NCI-H526 (cell line): ENCODE data around the gene KLHL3.

Experiments used
- DNase-seq, 2 experiments: peaks; one replicate each; lab custom pipeline; 2025; lab: John Stamatoyannopoulos, UW

KLHL3 gene

GRCh38 chr5:137610598-137610997, 125.3 kb downstream of the KLHL3 start:
- no peak for DNase-seq

DNA sequence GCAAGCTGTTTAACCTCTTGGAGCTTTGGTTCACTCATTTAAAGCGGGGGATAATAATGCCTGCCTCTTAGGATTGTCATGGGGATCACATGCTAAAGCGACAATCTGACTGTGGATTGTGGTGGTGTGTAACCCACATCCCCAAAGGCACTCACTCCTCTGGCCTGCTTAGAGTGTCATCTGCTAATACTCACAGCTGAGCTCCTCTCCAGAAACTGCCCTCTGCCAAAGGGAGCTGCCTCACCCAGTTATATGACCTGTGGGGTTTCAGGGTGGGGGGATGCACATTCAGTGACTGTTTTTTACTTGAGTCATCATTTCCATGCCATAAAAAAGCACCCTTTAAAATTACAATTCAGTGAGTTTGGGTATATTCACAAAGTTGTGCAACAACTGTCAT, 126.8 kb downstream of the KLHL3 start:
- no peak for DNase-seq

DNA sequence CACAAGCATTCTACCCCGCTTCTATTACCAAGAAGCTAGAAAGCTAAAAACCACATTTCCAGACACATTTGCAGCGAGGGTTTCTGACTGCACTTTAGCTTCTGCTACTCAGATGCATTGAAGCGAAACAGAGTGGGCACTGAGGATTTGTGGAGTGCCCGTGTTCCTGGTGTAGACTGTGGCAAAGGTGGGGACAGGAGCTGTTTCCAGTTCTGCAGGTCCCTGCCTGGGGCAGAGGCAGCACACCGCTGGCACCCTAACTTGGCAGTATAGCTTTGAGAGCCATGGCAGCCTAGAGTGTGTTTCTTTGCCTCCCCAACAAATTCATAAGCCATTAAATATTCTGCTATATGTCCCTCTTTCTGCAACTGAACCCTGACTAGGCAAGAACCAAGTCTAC, 128.1 kb downstream of the KLHL3 start:
- no peak for DNase-seq

- no peak for DNase-seq
These were observed 129.5 kb downstream of the KLHL3 start for GRCh38 chr5:137606401-137606800.

DNA sequence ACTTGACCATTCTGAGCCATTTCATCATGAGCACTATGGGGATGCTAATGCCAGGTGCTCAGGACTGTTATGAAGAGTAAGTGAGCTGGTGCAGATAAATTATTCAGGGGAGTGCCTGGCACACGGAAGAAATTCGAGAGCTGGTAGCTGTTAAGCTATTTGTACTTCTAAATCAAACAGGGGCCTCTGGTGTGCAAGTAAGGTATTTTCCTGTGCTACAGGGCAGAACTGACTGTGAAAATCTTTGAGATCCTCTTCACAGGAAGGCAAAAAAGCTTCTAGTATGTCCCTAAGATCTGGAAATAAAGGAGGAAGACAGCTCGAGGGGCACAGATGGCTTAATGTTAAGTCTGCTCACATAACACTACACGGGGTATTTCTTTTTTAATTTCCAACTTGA, 130.5 kb downstream of the KLHL3 start:
- DNase-seq: peak; percentile 84 to 91

DNA sequence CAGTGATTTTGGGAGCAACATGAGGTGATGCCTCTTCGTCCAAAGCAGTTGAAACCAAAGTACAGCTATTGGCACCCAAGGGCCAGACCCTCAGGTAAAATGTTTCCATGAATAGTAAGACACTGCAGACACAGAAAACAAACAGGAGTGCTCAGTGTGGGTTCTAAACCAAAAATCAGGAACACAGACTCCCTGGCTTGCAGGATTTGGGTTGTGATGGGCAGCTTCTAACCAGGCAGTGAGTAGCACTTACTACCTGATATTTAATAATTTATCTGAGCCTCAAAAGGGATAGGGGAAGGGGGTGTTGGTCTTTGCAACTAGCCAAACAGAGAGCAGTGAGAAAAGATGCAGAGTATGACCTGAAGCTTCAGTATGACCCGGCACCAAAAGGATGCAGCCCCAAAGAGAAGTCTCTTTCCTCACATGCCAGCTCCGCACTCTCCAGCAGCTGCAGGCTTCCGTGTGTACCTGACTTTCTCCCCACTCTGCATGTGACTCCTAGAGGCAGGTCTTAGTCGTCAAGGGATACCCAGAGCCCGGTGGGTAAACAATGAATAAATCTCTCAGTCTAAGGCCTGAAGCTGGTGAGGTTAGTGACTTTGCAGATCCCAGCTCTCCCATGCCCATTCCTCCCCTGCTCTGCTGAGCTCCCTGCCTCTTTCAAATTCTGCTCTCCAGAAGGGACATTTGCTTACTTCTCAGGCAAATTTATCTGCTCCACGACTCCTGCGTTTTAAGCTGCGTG, 131.4 kb downstream of the KLHL3 start:
- DNase-seq: peak; percentile 87 to 89

- DNase-seq: peak in 1 of 2 experiments; percentile 24
These were observed 132.0 kb downstream of the KLHL3 start for GRCh38 chr5:137603891-137604290.

GRCh38 chr5:137603356-137603755, 132.5 kb downstream of the KLHL3 start:
- DNase-seq: no peak

DNA sequence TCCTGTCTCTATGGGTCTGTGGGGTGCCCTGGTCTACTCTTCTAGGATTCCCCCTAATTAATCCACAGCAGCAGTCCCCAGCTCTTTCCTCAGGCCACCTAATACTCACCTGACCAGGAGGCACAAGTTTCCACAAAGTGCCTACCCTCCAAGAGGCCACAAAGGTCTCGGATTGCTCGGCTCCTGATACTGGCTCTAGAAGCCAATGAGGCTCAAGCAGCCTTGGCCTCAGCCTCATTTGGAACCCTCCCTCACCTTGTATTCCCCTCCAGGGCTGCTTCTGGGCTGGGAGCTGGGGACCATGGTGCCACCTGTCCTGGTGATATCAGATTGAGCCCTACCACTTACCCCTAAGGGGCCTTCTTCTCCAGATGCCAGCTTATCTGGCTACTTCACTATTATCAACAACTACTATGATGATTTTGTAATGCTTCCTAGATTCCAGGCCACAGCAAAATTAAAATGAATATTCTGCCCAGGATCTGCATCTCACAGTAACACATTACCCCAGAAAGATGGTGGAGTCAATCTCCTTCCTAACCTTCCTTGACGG, 133.1 kb downstream of the KLHL3 start:
- DNase-seq: no peak

GRCh38 chr5:137600721-137601360, 135.0 kb downstream of the KLHL3 start:
- no peak for DNase-seq

GRCh38 chr5:137599457-137599856, 136.4 kb downstream of the KLHL3 start:
- no peak for DNase-seq

DNA sequence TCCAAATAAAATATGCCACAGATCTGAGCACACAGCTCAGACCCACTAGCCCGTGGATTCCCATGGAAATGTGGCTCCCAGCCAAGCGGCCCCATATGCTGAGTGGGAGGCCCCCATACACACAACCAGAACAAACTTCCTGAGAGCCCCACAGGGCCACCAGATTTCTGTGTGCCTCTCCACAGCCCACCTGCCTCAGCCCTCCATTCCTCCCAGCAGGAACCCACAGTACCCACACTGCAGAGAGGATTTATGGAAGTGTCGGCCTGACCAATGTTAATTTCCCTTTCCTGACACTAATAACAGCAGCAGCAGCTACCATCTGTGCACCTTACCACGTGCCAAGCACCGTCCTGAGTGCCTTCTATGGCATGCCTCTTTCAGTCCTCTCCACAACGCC, 137.5 kb downstream of the KLHL3 start:
- no peak for DNase-seq

DNA sequence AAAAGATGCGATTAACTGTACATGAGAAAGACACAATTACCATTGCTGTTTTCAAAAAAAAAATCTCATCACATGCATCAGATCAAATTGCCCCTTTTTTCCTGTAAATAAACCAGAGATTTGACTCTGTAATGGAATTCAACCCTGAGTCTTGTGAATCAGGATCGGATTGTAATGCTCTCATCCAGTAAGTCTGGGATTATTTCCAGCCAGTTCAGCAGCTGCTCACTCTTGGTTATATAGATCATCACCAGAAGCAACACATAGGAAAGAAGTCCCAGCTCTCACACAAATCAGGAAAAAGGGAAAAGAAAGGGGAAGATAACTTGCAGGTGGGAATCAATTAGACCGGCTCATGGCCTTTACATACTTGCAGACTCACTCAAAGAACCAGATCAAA, 138.9 kb downstream of the KLHL3 start:
- no peak for DNase-seq

GRCh38 chr5:137595396-137596079, 140.4 kb downstream of the KLHL3 start:
- no peak for DNase-seq

DNA sequence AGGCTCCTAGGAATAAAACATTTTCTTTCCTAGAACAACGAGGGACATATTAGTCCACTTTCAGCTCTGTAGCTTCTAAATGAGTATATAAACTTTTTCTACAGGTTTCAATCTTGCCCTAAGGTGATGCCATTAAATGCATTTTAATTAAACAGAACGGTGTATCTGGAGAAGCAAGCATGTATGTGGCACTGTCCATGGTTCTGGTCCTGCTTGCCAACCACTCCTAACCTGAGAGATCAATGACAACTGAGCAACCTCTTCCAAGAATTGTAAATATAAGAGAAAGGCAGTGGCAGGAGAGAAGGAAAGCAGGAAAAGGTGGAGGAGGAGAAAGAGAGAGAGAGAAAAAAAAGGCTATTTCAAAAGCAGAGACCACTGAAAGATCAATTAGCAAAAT, 141.2 kb downstream of the KLHL3 start:
- DNase-seq: no peak

DNA sequence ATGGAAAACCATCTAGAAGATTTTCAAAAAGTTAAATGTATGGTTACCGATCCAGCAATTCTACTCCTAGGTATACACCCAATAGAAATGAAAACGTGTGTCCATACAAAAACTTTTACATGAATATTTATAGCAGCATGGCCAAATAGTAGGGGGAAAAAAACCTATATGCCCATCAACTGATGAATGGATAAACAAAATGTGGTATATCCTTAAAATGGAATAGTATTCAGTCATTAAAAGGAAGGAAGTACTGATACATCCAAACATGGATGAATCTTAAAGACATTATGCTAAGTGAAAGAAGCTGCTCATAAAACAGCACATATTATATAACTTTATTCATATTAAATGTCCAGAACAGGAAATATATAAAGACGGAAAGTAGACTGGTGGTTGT, 143.6 kb downstream of the KLHL3 start:
- no peak for DNase-seq

- no peak for DNase-seq
These were observed 146.7 kb downstream of the KLHL3 start for GRCh38 chr5:137589185-137589584.

GRCh38 chr5:137587919-137588318, 148.0 kb downstream of the KLHL3 start:
- DNase-seq: no peak

DNA sequence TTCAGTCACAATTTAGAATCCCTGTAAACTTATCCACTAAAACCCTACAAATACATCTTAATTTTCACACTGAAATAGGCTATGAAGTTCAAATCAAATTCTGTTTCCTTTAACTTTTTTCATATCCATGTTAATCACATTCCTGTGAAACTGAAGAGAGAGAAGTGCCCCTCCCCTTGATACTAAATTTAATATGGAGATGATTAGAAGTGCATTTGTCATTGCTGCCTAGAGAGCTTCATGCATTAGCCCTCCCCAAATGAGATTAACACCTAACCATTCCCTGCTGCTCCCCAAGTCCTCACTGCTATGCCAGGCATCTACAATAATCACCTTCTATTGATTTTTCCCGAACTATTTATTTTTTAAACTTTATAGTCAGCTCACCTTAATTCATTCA, 151.6 kb downstream of the KLHL3 start:
- no peak for DNase-seq

DNA sequence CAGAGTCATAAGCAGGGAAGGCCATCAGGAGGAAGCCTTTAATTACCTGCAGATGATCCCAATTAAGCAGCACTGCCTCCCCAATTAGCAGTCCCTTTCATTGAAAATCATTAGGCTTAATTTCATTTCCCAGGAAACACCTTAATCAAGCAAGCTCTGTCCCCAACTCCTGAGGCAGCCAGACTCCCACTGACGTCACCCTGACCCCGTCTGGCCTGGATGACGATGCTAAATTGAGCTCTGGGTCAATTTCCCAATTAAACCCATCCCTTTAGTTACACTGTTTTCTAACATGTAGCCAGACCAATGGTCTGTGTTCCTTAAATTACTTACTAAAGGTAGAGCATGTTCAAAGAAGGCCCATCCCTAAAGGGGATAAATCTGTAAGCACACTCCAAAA, 152.8 kb downstream of the KLHL3 start:
- no peak for DNase-seq

DNA sequence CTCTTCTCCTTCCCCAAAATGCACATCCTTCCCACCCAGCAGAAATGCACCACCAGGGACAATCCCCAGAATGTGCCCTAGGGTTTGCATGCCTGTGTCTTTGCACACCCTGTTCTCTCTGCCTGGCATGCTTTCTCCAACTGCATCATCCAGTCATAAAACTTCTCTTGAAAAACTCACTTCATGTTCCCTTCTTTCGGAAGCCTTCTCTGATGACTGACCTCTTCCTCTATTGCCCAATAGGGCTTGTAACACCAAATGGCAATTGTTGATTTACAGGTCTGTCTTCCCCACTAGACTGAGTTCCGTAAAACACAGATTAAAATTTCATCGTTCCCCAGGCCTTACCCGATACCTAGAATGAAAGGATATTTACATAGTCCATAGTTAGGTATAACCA, 153.7 kb downstream of the KLHL3 start:
- no peak for DNase-seq

DNA sequence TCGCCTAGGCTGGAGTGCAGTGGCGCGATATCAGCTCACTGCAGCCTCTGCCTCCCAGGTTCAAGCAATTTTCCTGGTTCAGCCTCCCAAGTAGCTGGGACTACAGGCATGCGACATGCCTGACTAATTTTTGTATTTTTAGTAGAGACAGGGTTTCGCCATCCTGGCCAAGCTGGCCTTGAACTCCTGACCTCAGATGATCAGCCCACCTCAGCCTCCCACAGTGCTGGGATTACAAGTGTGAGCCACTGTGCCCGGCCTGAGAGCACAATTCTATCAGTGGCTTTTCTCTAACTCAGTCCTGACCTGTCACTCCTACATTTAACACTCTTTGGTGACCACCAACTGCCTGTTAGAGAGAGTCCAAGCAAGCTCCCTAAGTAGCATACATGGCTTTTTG, 154.1 kb downstream of the KLHL3 start:
- DNase-seq: no peak

DNA sequence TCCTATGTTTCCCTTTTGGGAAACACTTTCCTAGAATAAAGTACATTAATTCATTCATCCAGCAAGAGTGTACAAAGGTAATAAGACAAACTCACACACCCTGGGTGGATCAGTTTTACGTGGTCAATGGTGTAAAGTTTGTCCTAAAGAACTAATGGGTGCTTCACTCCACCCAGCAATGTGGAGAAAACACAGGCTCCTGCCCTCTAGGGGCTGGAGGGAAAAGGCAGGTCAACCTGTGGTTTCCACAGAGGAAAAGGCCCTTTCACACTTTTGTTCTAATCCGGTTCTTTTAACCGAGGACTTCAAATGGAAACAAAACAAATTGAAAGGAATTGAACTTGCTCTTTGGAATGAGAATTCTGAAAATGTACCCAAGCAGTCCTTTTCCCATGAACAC, 155.9 kb downstream of the KLHL3 start:
- DNase-seq: peak in 1 of 2 experiments; percentile 13
